Subcutaneous abdominal adipose tissue (tissue), 5 donors: ENCODE data around the gene P2RY8.
"Not testable (repeated sequence)": the region's sequence is repeated elsewhere in the genome, so short reads cannot be mapped to it uniquely, and the experiment has no call there.

Experiments used
- H3K27ac ChIP-seq: one replicate; pipeline ENCODE4 v1.7.0; 2013; ENCODE audit warnings: low read depth, mild to moderate bottlenecking, inconsistent platforms, low read length, moderate library complexity
- H3K27me3 ChIP-seq, 5 donors: one replicate each; pipeline ENCODE4 v1.7.0; 2013; ENCODE audit warnings: low read length in 5 of 5, inconsistent platforms in 1 of 5; ENCODE audit not compliant: control insufficient read depth in 5 of 5, insufficient read depth in 4 of 5
- H3K36me3 ChIP-seq, 5 donors: one replicate each; pipeline ENCODE4 v1.7.0; 2013; ENCODE audit warnings: low read length in 5 of 5; ENCODE audit not compliant: control insufficient read depth in 5 of 5, insufficient read depth in 5 of 5
- H3K4me1 ChIP-seq, 5 donors: one replicate each; pipeline ENCODE4 v1.7.0; 2013; ENCODE audit warnings: low read length in 5 of 5, mild to moderate bottlenecking in 3 of 5, moderate library complexity in 1 of 5; ENCODE audit not compliant: control insufficient read depth in 5 of 5, insufficient read depth in 5 of 5
- H3K4me3 ChIP-seq, 5 donors: one replicate each; pipeline ENCODE4 v1.7.0; 2013; ENCODE audit warnings: low read length in 5 of 5, low read depth in 1 of 5
- H3K9ac ChIP-seq, 5 donors: one replicate each; pipeline ENCODE4 v1.7.0; 2013; ENCODE audit warnings: low read length in 5 of 5, mild to moderate bottlenecking in 4 of 5, moderate library complexity in 3 of 5
- H3K9me3 ChIP-seq, 5 donors: one replicate each; pipeline ENCODE4 v1.7.0; 2013; ENCODE audit warnings: low read length in 5 of 5; ENCODE audit not compliant: control insufficient read depth in 5 of 5
- donor health status: healthy.
- donor health status: healthy.
- donor health status: healthy.
- donor health status: healthy.
- donor health status: healthy.

P2RY8 gene

GRCh38 chrX:1537031-1537715, at the start of gene P2RY8:
TSS of gene P2RY8 (minus strand) at chrX:1537185. CDS start at chrX:1466558, 70,627 bp downstream.
- H3K4me3 ChIP-seq, result peak within 1 kb of the TSS; percentile 48 to 73 (median 56)
- H3K27me3 ChIP-seq, result peaks cover 0 to 7% (median 4%) of the 10 kb centered on the region in 5 donors
- no peaks in the 10 kb centered on the region for H3K36me3 ChIP-seq
- H3K27ac ChIP-seq, result no peak within 1 kb of the TSS
- H3K4me1 ChIP-seq, result peaks cover 0 to 28% (median 10%) of the 10 kb centered on the region in 5 donors
- H3K9me3 ChIP-seq, result no peaks in the 10 kb centered on the region
- peak within 1 kb of the TSS in 3 of 5 donors; percentile 7 to 64 (median 38) for H3K9ac ChIP-seq

DNA sequence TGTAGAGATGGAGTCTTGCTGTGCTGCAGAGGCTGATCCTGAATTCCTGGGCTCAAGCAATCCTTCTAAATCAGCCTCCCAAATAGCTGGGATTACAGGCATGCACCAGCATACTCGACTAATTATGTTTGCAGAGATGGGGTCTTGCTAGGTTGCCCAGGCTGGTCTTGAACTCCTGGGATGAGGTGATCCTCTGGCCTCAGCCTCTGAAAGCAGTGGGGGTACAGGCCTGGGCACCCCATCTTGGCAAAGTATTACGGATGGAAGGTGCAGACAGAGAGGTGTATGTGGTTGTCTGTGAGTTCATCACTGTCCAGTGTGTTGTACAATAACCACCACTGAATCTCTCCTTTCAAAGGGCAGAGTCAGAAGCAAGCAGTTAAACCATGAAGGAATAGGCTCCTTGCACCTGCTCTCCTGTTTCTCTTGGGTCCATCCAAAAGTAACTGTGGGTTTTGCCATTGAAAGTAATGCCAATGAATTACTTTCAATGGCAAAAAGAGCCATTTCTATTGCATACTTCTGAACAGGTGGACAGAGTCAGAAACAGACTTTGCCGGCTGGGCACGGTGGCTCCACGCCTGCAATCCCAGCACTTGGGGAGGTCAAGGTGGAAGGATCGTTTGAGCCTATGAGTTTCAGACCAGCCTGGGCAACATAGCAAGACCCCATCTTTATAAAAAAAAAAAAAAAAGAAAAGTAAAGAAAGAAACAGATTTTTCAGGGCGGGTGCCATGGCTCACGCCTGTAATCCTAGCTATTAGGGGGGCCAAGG, 47.4 kb upstream of the P2RY8 start:
- Histone ChIP-seq H3K27ac (no peak overlapping the region), H3K9ac (no peak overlapping the region), H3K36me3 (no peaks in the 10 kb centered on the region), H3K4me1 (no peaks in the 10 kb centered on the region), H3K9me3 (no peaks in the 10 kb centered on the region), H3K4me3 (no peak overlapping the region), H3K27me3 (peaks cover 0 to 3% (median 0%) of the 10 kb centered on the region in 5 donors)

DNA sequence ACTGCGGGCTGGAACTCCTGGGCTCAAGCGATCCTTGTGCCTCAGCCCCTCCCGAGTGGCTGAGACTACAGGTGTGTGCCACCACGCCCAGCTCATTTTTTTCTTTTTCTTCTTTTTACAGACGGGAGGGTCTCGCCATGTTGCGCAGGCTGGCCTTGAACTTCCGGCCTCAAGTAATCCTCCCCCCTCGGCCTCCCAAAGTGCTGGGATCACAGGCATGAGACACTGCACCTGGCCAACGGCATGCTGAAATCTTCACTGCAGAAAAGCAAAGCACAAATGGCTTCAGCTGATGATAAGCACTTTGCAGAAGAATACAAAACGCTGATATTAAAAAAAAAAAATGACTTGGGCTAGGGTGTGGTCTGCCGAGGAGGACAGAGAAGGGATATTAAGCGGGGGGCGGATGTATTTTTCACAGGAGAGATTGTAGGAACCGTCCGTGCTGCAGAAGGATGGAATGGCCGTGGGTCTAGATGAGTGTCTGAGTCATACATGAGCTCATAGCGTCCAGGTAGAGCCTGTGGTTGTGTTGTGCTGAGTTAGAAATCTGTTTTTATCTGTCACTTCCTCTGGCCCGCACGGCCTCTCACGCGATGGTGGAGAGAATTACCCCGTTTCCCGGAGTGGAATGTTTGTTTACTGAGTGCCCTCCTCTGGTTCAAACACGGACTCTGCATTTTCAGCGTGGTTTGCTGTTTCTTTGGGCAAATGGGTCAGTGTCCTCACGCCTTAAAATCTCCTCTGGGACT, 45.9 kb upstream of the P2RY8 start:
- no peak overlapping the region for H3K9ac ChIP-seq
- H3K9me3 ChIP-seq, result no peaks in the 10 kb centered on the region
- H3K36me3 ChIP-seq, result no peaks in the 10 kb centered on the region
- H3K4me3 ChIP-seq, result no peak overlapping the region
- H3K4me1 ChIP-seq, result no peaks in the 10 kb centered on the region
- peaks cover 0 to 3% (median 0%) of the 10 kb centered on the region in 5 donors for H3K27me3 ChIP-seq
- no peak overlapping the region for H3K27ac ChIP-seq

- H3K9ac ChIP-seq, result no peak overlapping the region
- no peak overlapping the region for H3K27ac ChIP-seq
Observed at GRCh38 chrX:1581132-1581531, 44.1 kb upstream of the P2RY8 start.

GRCh38 chrX:1578511-1579173, 41.7 kb upstream of the P2RY8 start:
- Histone ChIP-seq H3K9ac (no peak overlapping the region), H3K9me3 (no peaks in the 10 kb centered on the region), H3K27me3 (peaks cover 0 to 3% (median 0%) of the 10 kb centered on the region in 5 donors), H3K4me1 (no peaks in the 10 kb centered on the region), H3K27ac (no peak overlapping the region), H3K36me3 (no peaks in the 10 kb centered on the region), H3K4me3 (no peak overlapping the region)

More at GRCh38 chrX:1581132-1581531, 44.1 kb upstream of the P2RY8 start:
- Histone ChIP-seq H3K27me3 (peaks cover 0 to 3% (median 0%) of the 10 kb centered on the region in 5 donors), H3K9me3 (no peaks in the 10 kb centered on the region), H3K4me3 (no peak overlapping the region), H3K36me3 (no peaks in the 10 kb centered on the region), H3K4me1 (no peaks in the 10 kb centered on the region)

GRCh38 chrX:1577845-1578244, 40.9 kb upstream of the P2RY8 start:
- no peaks in the 10 kb centered on the region for H3K4me1 ChIP-seq
- H3K4me3 ChIP-seq, result no peak overlapping the region
- H3K36me3 ChIP-seq, result no peaks in the 10 kb centered on the region
- H3K9me3 ChIP-seq, result no peaks in the 10 kb centered on the region
- no peak overlapping the region for H3K27ac ChIP-seq
- H3K27me3 ChIP-seq, result no peaks in the 10 kb centered on the region
- no peak overlapping the region for H3K9ac ChIP-seq

DNA sequence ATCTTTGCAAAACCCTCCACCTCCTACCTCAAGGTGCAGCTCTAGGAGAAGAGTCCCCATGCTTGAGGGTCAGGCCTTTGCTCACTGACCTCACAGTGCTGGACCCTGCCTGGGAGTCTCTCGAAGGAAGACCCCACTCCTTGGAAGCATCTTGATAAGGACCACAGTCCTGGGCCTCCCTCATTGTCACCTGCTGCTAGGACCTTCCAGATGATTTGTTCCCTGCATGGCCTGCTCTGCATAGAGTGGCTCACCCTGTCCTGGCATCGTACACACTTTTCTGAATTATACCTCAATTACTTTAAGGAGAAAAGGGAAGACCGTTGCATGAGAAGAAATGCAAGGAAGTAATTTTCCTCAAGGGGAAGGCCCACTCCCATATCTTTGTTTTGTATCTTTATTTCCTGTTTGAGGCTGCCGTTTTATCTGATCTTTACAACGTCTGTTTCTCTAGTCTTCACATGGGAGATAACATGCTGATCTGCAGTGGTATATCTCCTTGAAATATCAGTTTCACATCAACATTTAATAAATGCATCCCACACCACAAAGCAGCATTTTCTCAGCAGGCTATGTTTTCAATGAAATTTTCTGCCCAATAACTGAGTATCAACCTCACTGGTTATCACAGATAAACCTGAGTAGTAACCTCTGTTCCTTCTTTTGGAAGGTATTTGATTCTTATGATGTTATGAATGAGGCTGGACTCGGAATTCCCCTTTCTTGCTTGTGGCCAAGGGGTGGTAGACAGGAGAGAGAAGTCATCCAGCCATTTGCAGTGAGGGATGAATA, 39.4 kb upstream of the P2RY8 start:
- Histone ChIP-seq H3K27me3 (no peaks in the 10 kb centered on the region), H3K27ac (no peak overlapping the region), H3K36me3 (no peaks in the 10 kb centered on the region), H3K4me1 (no peaks in the 10 kb centered on the region), H3K9me3 (no peaks in the 10 kb centered on the region), H3K9ac (no peak overlapping the region), H3K4me3 (no peak overlapping the region)

- H3K36me3 ChIP-seq, H3K27ac ChIP-seq, H3K4me3 ChIP-seq, H3K9me3 ChIP-seq, H3K9ac ChIP-seq, H3K4me1 ChIP-seq, H3K27me3 ChIP-seq: not testable (repeated sequence)
Observed at GRCh38 chrX:1574181-1574580, 37.2 kb upstream of the P2RY8 start.
